BJ (cell line): ENCODE measurements around the gene C17orf114.

Source experiments
- CTCF ChIA-PET: fragments of 350-600 bp; formaldehyde crosslinking; extraction: SDS; loops from one replicate; lab custom pipeline; 2021; ENCODE audit warnings: antibody characterized with exemption, inconsistent platforms; lab: Yijun Ruan, JAX
- POLR2A ChIA-PET: fragments of 300-600 bp; sonication (Branson Sonifier 250); formaldehyde crosslinking; extraction: SDS; loops from one replicate; lab custom pipeline; 2021; ENCODE audit warnings: antibody characterized with exemption; lab: Charles Lee
- DNase-seq: peaks from one replicate; pipeline ENCODE4 v3.0.0-alpha.2; 2011; ENCODE audit warnings: low read depth
- H3K27me3 ChIP-seq: 2 replicates; pipeline ENCODE4 v1.6.0; 2011; ENCODE audit warnings: low read length; ENCODE audit not compliant: control insufficient read depth, insufficient read depth
- H3K36me3 ChIP-seq: 2 replicates; pipeline ENCODE4 v1.5.1; 2011; ENCODE audit warnings: low read length; ENCODE audit not compliant: control insufficient read depth, insufficient read depth
- H3K4me3 ChIP-seq: 2 replicates; pipeline ENCODE4 v1.5.1; 2011; ENCODE audit warnings: low read depth, mild to moderate bottlenecking, control low read depth, low read length
- CTCF ChIP-seq: IDR thresholded peaks from 2 replicates; pipeline ENCODE4 v1.5.1; 2011; ENCODE audit warnings: low read depth, mild to moderate bottlenecking, control low read depth, inconsistent platforms, low read length, moderate library complexity; ENCODE audit not compliant: insufficient read depth

The C17orf114 gene

GRCh38 chr17:4780325-4780955 is 21.7 kb downstream of the C17orf114 start:
- ChIA-PET CTCF (interaction anchor here (1.1 to 1.9 kb wide), 3 partner anchors 10 to 129 kb away, joined by 3 to 13 read pairs (median 3); no protein-coding TSS in a partner anchor), POLR2A (no interaction called here)
- no peak overlapping the region for H3K4me3 ChIP-seq
- no peaks in the 10 kb centered on the region for H3K36me3 ChIP-seq
- no peak for DNase-seq
- peaks cover 12% of the 10 kb centered on the region for H3K27me3 ChIP-seq
- no peak for TF ChIP-seq CTCF

GRCh38 chr17:4777969-4778760 is 24.0 kb downstream of the C17orf114 start:
- POLR2A ChIA-PET: no interaction called here
- H3K4me3 ChIP-seq: no peak overlapping the region
- peaks cover 9% of the 10 kb centered on the region for H3K27me3 ChIP-seq
- H3K36me3 ChIP-seq: no peaks in the 10 kb centered on the region
- no peak for TF ChIP-seq CTCF
- CTCF ChIA-PET: interaction anchor here (0.8 to 1.1 kb wide), 2 partner anchors 10 to 112 kb away, joined by 3 read pairs; no protein-coding TSS in a partner anchor
- DNase-seq: no peak

- POLR2A ChIA-PET: no interaction called here
- CTCF ChIA-PET: no interaction called here
- H3K4me3 ChIP-seq: no peak overlapping the region
- no peak for TF ChIP-seq CTCF
- H3K27me3 ChIP-seq: peaks cover 8% of the 10 kb centered on the region
- no peaks in the 10 kb centered on the region for H3K36me3 ChIP-seq
- no peak for DNase-seq
Measured at GRCh38 chr17:4772235-4772613, 29.9 kb downstream of the C17orf114 start.

- Histone ChIP-seq H3K36me3 (no peaks in the 10 kb centered on the region), H3K27me3 (peaks cover 8% of the 10 kb centered on the region), H3K4me3 (no peak within 1 kb of the TSS)
- POLR2A ChIA-PET: no interaction called here
- TF ChIP-seq CTCF: no peak
- CTCF ChIA-PET: interaction anchor here (1.3 kb wide), 1 partner anchor 16 kb away, joined by 4 read pairs; no protein-coding TSS in a partner anchor
- no peak for DNase-seq
Measured at GRCh38 chr17:4771519-4772234, 30.5 kb downstream of the C17orf114 start, which contains the start of gene TM4SF5. TSS of gene TM4SF5 (plus strand) at chr17:4771886. CDS start at chr17:4771923, 37 bp downstream.

GRCh38 chr17:4769628-4770027 is 32.5 kb downstream of the C17orf114 start:
- DNase-seq: no peak
- peaks cover 8% of the 10 kb centered on the region for H3K27me3 ChIP-seq
- H3K4me3 ChIP-seq: no peak overlapping the region
- CTCF ChIA-PET: interaction anchor here (0.8 kb wide), 1 partner anchor 26 kb away, joined by 3 read pairs; no protein-coding TSS in a partner anchor
- POLR2A ChIA-PET: no interaction called here
- H3K36me3 ChIP-seq: no peaks in the 10 kb centered on the region
- no peak for TF ChIP-seq CTCF
